ENCODE data around the gene CYP2J2.
"Not testable (repeated sequence)": the region's sequence is repeated elsewhere in the genome, so short reads cannot be mapped to it uniquely, and the experiment has no call there.

The CYP2J2 gene

GRCh38 chr1:59917785-59918180 is 8.8 kb downstream of the CYP2J2 start:
- no peak for DNase-seq (ENCODE audit: low read depth)

DNA sequence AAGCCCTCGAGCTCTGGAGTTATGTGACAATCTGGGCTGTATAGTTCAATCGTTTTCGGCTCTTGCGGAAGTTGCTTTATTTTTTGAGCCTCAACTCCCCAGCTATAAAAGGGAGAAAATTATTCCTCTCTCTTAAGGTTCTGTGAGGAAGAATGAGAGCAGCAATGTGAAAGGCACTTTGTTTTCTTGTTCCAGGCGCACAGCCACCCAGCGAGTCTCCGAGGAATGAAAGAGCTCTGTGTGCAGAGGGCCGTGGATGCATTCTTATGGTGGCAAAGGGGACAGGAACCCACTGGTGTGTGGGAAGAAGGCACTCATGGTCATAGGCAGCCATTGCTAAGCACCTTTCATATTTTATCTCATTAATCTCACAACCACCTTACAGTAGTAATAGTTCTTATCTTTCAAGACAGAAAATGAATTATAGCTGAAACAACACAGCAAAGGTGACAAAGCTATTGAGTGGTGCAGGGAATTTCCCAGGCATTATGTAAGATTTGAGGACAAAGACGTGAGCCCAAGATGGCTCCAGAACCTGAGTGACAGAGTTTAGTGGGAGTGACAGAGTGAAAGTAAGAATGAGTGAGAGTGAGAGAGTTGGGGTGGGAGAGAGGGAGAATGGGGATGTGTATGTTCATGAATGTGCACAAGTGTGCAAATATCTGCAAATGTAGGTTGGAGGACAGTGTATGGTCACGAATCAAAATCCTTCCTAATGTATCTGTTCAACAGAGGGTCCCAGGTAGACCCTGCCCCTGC is 9.4 kb downstream of the CYP2J2 start:
- DNase-seq (ENCODE audit: low read depth) = no peak

DNA sequence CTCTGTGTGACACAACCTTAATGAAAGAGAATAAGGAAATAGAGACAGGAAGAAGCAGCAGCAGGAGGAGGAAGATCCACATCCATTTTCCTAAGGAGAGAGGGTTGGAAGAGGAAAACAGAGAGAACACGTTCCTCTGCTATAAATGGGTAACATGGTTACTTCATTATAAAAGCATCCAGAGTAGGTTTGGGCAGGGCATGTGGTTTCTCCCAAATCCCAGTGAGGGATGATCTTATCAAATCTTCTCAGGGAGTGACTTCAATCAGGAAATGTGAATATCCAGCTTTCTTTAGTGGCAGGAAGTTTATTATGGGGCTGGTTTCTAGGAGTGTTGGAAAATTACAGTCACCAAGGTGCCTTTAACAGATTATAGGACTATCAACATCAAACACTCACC is 11.1 kb downstream of the CYP2J2 start:
- DNase-seq (ENCODE audit: low read depth) = no peak

DNA sequence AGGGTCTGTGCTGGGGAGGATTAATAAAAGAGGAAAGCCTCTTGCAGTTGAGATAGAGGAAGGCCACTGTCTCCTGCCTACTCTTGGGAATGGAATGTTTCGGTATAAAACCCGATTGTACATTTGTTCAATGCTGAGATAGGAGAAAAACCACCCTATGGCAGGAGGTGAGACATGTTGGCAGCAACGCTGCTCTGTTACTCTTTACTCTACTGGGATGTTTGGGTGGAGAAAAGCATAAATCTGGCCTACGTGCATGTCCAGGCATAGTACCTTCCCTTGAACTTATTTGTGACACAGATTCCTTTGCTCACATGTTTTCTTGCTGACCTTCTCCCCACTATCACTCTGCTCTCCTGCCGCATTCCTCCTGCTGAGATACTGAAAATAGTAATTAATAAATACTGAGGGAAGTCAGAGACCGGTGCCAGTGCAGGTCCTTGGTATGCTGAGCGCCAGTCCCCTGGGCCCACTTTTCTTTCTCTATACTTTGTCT is 11.7 kb downstream of the CYP2J2 start:
- DNase-seq (ENCODE audit: low read depth) = not testable (repeated sequence)

DNA sequence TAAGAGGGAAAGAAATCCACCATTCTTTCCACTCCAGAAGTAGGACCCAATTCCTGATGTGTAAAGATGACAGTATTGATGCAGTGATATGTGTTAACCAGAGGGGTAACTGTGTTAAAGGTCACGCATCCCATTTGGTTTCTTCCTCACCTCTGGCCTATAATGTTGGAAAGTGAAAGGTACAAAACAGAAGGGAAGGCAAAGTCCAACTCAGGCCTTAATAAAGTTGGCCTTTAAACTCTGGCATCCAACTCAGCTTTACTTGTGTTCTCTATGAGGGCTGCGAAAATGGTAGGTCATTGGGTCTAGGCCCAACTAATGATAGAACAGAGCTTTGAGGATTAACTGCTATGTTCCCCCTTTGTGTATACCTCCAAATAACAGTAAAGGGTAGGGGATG is 17.9 kb downstream of the CYP2J2 start:
- no peak for DNase-seq (ENCODE audit: low read depth)

DNA sequence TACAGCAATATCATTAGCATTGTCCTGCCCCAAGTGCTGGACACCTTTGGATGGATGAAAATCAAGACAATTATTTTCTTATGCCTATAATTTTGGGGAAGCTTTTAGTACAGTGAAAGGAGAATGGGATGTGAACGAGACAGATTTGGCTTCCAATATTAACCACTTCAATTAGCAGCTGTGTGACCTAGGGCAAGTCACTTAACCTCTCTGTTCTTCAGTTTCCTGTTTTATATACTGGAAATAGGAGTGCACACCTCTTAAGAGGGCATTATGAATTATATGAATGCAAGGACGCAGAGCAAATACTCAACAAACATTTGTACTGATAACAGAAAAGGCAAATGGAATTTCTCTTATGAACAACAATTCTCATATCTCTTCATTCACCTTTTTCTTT is 18.5 kb downstream of the CYP2J2 start:
- no peak for DNase-seq (ENCODE audit: low read depth)

DNA sequence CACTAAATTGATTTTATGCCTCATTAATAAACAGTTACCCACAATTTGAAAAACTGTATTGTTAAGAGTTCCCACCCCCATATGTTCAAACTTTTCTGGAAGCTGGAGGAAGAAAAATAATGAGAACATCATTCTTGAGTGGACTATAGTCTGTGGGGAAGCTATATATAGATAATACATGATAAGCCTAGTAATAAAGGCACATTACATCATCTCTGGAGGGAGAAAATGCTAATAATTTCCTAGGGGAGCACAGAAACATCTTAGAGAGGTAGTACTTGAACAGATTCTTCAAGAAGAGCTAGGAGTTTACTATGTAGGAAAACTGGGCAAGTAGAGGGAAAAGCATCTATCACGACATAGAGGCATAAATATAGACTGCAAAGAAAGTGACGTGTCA is 19.6 kb downstream of the CYP2J2 start:
- DNase-seq (ENCODE audit: low read depth) = no peak

DNA sequence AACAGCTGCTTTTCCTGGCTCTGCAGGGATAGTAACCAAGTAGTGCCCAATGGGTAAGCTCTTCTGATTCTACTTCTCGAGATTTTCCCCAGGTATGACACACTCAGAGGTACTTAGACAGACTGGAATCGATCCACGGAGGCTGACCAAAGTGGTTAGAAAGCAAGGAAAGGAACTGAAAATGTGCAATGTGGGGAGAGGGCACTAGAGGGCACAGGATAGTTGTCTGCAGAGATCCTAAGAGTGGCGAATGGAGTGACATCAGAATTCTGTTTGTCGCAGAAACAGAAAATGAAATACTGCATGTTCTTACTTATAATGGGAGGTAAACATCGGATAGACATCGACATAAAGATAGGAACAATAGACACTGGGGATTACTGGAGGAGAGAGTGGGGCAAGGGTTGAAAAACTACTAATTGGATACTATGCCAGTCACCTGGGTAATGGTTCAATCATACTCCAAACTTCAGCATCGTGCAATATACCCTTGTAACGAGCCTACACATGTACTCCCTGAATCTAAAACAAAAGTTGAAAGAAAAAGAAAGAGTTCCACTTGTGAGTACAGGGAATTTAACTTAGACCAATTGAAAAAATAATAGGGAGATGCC is 23.3 kb downstream of the CYP2J2 start:
- DNase-seq (ENCODE audit: low read depth) = no peak

- no peak for DNase-seq (ENCODE audit: low read depth)
Measured at GRCh38 chr1:59901770-59902388, 24.7 kb downstream of the CYP2J2 start.

DNA sequence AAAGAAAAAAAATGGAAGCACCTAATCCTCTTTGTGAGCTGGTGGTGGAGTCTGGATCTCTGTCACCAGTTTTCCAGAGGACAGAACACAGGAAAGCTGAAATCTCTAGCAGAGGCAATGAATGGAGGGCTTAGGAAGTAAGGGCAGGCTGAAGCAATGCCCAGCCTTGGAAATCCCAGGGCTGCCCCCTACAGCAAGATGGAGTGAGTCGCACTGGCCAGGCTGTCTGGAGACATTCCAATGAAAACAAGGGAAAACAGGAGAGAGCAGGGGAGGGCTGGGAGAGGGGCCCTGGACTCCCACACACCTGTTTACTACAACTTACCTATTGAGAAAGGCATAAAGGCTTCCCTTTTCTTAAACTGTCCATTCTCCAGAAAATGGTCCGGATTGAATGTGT is 25.9 kb downstream of the CYP2J2 start:
- no peak for DNase-seq (ENCODE audit: low read depth)

DNA sequence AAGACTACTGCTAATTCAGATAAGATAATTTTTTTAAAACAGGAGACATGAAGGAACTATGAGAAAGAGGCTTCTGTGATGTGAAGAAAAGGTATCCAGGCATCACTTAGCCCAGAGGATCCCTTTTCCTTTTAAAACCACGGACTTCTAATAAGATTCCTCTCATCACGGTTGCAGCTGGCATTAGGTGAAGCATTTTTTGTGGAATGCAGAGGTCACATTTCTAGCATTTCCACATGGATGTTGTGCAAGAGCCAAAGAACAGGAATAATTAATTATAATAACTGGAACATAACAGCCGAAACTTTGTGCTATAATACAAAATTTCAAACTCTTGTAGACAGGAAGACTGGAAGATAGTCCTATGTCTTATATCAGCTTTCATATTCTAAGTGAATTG is 27.6 kb downstream of the CYP2J2 start:
- DNase-seq (ENCODE audit: low read depth) = no peak

- no peak for DNase-seq (ENCODE audit: low read depth)
Measured at GRCh38 chr1:59897165-59897564, 29.4 kb downstream of the CYP2J2 start.

DNA sequence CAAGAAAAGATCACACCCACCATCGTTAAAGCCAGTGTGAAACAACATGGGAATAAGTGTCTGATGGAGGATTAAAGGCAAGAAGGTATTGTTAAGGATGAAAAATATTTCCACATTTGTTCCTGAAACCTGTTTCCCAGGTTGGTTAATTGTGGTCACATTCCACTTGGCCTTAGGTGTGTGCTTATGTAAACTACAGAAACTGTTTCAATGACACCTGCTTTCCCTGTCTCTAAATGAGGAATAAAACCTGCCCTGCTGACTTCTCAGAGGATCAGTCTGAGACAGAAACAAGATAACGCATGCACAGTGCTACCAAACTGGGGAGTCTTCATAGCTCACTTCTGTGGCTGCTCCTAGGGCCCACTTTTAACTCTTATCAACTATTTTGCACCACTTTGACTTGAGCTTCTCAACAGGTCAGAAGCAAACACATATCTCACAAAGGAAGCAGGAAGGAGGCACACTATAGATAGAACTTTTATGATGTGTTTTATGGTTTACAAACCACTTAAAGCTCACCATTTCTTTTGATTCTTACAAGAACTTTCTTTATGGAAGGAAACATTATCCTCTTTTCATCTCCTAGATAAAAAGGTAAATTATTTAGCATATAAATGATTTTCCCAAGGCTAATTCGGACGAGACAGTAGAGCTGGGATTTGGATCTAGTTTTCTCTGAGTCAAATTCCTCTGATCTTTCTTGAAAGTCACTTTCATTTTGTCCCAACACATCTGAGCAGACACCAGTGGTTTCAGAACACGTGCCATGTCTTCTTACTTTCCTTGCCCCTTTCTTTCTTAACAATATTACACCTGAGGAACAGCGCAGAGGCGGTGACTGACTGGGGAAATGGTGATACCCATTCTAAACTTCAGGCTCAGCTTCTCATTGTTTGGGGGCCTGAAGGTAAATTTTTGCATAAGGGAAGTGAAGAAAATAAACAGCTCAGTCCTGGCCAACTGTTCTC is 33.4 kb downstream of the CYP2J2 start:
- DNase-seq (ENCODE audit: low read depth) = no peak

DNA sequence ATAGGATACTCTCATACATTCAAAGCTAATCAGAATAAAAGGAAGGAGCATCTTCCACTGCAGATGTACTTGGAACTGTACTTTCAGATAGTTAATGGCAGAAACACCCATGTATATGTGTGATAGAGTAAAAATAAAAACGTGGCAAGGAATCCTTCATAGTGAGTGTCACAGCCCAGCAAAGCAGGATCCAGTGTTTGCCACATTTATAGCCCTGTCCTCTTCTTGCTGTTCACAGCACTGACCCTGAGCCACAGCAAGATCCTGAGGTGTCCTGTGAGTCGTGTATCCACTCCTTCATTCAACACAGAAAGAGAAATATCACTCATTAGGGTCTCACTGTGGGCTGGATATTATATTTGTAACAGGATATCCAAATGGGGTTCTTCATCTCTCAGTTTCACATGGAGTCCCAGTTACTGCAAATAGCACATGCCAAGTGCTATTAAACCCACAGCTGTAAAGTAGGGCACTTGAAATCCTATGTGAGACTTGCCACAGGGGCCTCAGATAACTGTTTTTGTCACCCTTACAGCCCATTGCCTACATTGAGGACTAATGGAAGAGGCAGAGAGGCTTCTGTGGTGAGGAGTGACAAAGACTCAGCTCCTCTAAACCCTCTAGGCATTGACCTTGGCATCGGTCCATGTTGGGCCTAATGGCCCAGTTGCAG is 41.3 kb downstream of the CYP2J2 start:
- no peak for DNase-seq (ENCODE audit: low read depth)

- DNase-seq (ENCODE audit: low read depth) = no peak
Measured at GRCh38 chr1:59880735-59881134, 45.8 kb downstream of the CYP2J2 start.

GRCh38 chr1:59879996-59880505 is 46.5 kb downstream of the CYP2J2 start:
- no peak for DNase-seq (ENCODE audit: low read depth)

- peak; percentile 19 for DNase-seq (ENCODE audit: low read depth)
Measured at GRCh38 chr1:59879574-59879973, 47.0 kb downstream of the CYP2J2 start.

- no peak for DNase-seq (ENCODE audit: low read depth)
Measured at GRCh38 chr1:59878370-59878769, 48.2 kb downstream of the CYP2J2 start.

DNA sequence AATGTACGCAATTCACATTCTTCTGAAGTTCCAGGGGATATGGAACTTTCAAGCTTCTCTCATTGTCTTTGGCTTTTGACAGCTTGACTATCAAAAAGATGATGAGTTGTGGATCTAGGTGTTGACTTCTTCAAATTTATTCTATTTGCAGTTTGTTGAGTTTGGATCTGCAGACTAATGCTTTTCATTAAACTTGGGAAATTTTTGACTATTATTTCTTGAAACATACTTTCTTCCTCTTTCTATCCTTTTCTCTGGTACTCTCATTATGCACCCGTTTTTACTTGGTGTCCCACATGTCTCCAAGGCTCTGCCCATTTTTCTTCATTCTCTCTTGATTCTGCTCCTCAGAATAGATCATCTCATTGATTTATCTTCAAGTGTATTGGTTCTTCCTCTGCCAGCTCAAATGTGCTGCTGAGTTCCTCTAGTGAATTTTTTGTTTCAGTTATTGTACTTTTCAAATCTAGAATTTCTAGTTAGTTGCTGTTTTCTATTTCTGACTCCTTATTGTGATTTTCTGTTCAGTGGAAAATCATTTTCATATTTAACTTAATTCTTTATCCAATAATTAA is 49.4 kb downstream of the CYP2J2 start:
- DNase-seq (ENCODE audit: low read depth) = no peak

DNA sequence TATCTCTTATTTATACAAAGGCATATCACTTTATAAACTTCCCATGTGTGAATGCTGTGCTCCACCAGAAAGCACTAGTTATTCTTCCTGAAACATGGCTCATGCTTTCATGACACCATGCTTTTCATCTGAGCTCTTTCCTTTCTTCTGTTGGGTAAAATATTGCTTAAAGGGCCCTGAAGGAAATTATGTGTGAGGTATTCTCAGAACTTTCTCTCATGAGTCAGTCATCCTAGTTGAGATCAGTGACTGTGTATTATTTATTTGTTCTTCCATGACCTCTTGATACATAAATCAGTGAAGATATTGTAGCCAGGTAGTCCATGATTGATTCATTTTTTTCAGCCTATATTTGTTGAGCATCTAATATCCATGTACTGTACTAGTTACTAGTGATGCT is 54.8 kb downstream of the CYP2J2 start:
- no peak for DNase-seq (ENCODE audit: low read depth)

DNA sequence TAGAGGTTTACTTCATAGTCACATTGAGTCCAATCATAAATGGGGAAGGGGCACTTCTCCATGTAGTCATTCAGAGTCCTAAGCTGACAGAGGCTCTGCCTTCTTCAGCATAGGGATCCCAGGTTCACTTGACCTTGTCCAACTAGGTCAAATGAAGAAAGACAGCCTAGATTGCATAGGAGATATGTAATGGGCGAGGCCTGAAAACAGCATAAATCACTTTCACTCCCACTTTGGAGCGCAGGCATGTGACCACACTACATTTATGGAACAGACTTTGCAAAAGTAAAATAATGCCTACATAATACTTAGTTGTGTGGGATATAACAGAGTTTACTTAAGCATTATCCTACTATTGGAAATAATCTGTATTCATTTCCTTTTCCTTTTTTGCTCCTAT is 60.1 kb downstream of the CYP2J2 start:
- no peak for DNase-seq (ENCODE audit: low read depth)
